Activated T-cell treated with anti-CD3 and anti-CD28 coated beads for 48 hours (primary cell): ENCODE results near the gene SEC14L2.
"Not testable (repeated sequence)": the region's sequence is repeated elsewhere in the genome, so short reads cannot be mapped to it uniquely, and the experiment has no call there.

Experiments
- DNase-seq: peaks from one replicate; pipeline ENCODE4 v3.0.0-alpha.2; 2020; ENCODE audit warnings: low read depth

SEC14L2 gene

GRCh38 chr22:30426388-30427353, 29.9 kb downstream of the SEC14L2 start:
- DNase-seq: peak; percentile 82

- DNase-seq: no peak
These were observed 31.1 kb downstream of the SEC14L2 start for GRCh38 chr22:30427871-30428270.

- DNase-seq: no peak
These were observed 33.1 kb downstream of the SEC14L2 start for GRCh38 chr22:30429887-30430286.

GRCh38 chr22:30430933-30431332, 34.1 kb downstream of the SEC14L2 start:
- DNase-seq: no peak

- no peak for DNase-seq
These were observed 35.3 kb downstream of the SEC14L2 start for GRCh38 chr22:30432096-30432495.

- no peak for DNase-seq
These were observed 35.7 kb downstream of the SEC14L2 start for GRCh38 chr22:30432520-30432919.

GRCh38 chr22:30433227-30433626, 36.4 kb downstream of the SEC14L2 start:
- no peak for DNase-seq

- DNase-seq: no peak
These were observed 37.0 kb downstream of the SEC14L2 start for GRCh38 chr22:30433773-30434172.

GRCh38 chr22:30434843-30435242, 38.0 kb downstream of the SEC14L2 start:
- no peak for DNase-seq

- DNase-seq: peak; percentile 60
These were observed 38.9 kb downstream of the SEC14L2 start for GRCh38 chr22:30435674-30436126.

- DNase-seq: no peak
These were observed 39.4 kb downstream of the SEC14L2 start for GRCh38 chr22:30436196-30436595.

- DNase-seq: no peak
These were observed 41.7 kb downstream of the SEC14L2 start for GRCh38 chr22:30438559-30438958.

GRCh38 chr22:30439226-30439625, 42.4 kb downstream of the SEC14L2 start:
- DNase-seq: no peak

- no peak for DNase-seq
These were observed 43.0 kb downstream of the SEC14L2 start for GRCh38 chr22:30439836-30440235.

GRCh38 chr22:30441088-30441487, 44.3 kb downstream of the SEC14L2 start:
- no peak for DNase-seq

- peak; percentile 51 for DNase-seq
These were observed 48.0 kb downstream of the SEC14L2 start for GRCh38 chr22:30444632-30445437.

GRCh38 chr22:30445438-30446145, 48.8 kb downstream of the SEC14L2 start:
- no peak for DNase-seq

- DNase-seq: no peak
These were observed 50.8 kb downstream of the SEC14L2 start for GRCh38 chr22:30447656-30448055.

- DNase-seq: not testable (repeated sequence)
These were observed 54.7 kb downstream of the SEC14L2 start for GRCh38 chr22:30451488-30451887.

- no peak for DNase-seq
These were observed 56.0 kb downstream of the SEC14L2 start for GRCh38 chr22:30452861-30453260.

GRCh38 chr22:30453731-30454510, 57.1 kb downstream of the SEC14L2 start:
- no peak for DNase-seq
